Measurements from ENCODE around the gene UBE2J1.

The UBE2J1 gene

DNA sequence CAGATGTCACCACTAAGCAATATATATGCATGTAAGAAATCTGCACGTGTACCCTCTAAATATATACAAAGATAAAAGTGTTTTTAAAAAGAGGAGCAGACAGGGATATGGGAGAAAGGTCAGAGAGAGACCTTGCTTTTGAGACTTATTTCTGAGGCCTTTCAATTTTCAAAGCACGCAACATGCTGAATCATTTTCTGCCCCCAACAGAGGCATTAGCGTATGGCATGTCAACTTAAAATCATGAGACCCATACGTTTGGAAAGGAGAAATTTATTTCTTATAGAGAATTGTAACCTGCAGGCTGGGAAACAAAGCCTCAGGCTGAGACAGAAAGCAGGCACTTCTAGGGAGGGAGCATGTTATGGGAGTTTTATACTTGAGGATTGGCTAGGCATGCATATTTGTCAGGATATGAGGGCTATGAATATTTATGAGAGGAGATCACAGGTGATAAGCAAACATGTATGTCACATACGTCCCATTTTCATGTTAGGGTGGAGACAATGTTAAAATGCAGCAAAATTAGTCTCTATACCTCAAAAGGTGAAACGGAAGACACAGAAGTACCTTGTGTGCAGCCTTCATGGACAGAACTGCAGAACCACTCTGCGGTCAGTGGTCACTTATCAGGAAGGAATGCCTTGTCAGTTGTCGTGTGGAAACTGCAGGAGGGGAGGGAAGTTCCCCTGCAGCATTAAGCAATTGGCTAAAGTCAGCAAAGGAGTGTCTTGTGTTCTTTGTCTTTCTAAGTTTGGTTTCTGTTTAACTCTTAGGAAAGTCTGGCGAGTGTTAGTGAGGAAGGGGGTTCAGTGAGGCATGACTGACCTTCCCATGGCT lies 31.2 kb downstream of the UBE2J1 start:
- CTCF ChIA-PET, result no interaction called here
- POLR2A ChIA-PET, result no interaction called here
- DNase-seq (ENCODE audit: extremely low spot score), result no peak

DNA sequence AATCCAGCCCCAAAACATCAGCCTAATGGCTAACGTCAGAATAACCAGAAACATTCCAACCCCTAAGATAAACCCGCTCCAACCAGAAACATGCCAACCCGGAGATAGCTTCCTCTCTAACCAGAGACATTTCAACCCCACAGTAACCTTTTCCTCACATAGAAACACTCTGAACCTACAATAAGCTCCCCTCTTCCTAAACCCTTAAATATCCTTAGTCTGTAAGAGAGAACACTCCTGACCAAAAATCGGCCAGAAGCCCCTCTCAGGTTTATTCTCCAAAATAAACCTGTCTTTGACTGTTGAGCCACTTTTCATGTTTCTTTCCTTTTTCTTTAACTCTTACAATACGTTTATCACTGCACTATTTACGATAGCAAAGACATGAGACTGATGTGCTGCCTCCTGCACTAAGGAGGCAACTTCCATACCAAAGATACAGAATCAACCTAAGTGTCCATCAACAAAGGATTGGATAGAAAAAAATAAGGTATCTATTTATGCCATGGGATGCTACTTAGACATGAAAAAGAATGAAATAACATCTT lies 32.4 kb downstream of the UBE2J1 start:
- DNase-seq (ENCODE audit: extremely low spot score), result no peak
- CTCF ChIA-PET, result no interaction called here
- TF ChIP-seq TARDBP (IDR thresholded peaks at IDR 0.05) (no peak), NFRKB (IDR thresholded peaks at IDR 0.05) (no peak), ZNF384 (IDR thresholded peaks at IDR 0.05) (no peak), BHLHE40 (IDR thresholded peaks at IDR 0.05; ENCODE audit: borderline replicate concordance) (no peak), HDGF (IDR thresholded peaks at IDR 0.05; ENCODE audit: borderline replicate concordance) (no peak), CTBP1 (IDR thresholded peaks at IDR 0.05; ENCODE audit: borderline replicate concordance) (no peak), SUZ12 (IDR thresholded peaks at IDR 0.05) (no peak)
- POLR2A ChIA-PET, result no interaction called here

More for the DNA sequence above, 31.2 kb downstream of the UBE2J1 start:
- TF ChIP-seq CTBP1 (IDR thresholded peaks at IDR 0.05; ENCODE audit: borderline replicate concordance), result no peak
- no peak for TF ChIP-seq SUZ12 (IDR thresholded peaks at IDR 0.05)
- TF ChIP-seq NFRKB (IDR thresholded peaks at IDR 0.05), result no peak
- no peak for TF ChIP-seq HDGF (IDR thresholded peaks at IDR 0.05; ENCODE audit: borderline replicate concordance)
- TF ChIP-seq FOXM1 (IDR thresholded peaks at IDR 0.05; ENCODE audit: borderline replicate concordance), result no peak
- TF ChIP-seq ARNT (IDR thresholded peaks at IDR 0.05), result no peak
- TF ChIP-seq BHLHE40 (IDR thresholded peaks at IDR 0.05; ENCODE audit: borderline replicate concordance), result no peak
- TF ChIP-seq SP1 (IDR thresholded peaks at IDR 0.05), result no peak
- TF ChIP-seq FOXA1 (IDR thresholded peaks at IDR 0.05), result no peak
- TF ChIP-seq ELF4 (IDR thresholded peaks at IDR 0.05), result no peak
- no peak for TF ChIP-seq ZNF384 (IDR thresholded peaks at IDR 0.05)
- no peak for TF ChIP-seq L3MBTL2 (conservative IDR thresholded peaks at IDR 0.05)
- TF ChIP-seq LEF1 (IDR thresholded peaks at IDR 0.05; ENCODE audit: borderline replicate concordance), result no peak
- TF ChIP-seq FOXK2 (IDR thresholded peaks at IDR 0.05), result no peak
- no peak for TF ChIP-seq TARDBP (IDR thresholded peaks at IDR 0.05)
- TF ChIP-seq, protein P1, sequence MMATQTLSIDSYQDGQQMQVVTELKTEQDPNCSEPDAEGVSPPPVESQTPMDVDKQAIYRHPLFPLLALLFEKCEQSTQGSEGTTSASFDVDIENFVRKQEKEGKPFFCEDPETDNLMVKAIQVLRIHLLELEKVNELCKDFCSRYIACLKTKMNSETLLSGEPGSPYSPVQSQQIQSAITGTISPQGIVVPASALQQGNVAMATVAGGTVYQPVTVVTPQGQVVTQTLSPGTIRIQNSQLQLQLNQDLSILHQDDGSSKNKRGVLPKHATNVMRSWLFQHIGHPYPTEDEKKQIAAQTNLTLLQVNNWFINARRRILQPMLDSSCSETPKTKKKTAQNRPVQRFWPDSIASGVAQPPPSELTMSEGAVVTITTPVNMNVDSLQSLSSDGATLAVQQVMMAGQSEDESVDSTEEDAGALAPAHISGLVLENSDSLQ (IDR thresholded peaks at IDR 0.05), result no peak

DNA sequence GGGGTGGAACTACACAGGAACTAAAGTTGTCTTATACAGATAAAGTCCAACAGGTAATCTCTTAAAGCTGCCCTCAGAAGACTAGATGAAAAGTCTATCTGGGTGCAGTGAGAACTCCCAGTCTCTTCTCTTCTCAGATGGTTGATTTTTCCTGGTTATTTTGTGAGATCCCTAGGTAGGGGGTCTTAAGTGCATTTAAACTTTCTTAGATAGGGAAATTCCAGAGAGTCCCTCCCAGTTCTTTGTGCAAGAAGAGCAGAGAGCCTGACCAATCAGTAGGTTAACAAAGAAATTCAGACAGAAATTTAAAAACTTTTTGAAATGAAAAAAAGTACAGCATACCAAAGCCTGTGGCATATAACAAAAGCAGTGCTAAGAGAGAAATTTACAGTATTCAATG lies 35.5 kb downstream of the UBE2J1 start:
- no peak for DNase-seq (ENCODE audit: extremely low spot score)
- POLR2A ChIA-PET, result no interaction called here
- TF ChIP-seq HDGF (IDR thresholded peaks at IDR 0.05; ENCODE audit: borderline replicate concordance) (no peak), NFRKB (IDR thresholded peaks at IDR 0.05) (no peak), SP1 (IDR thresholded peaks at IDR 0.05) (no peak), CTBP1 (IDR thresholded peaks at IDR 0.05; ENCODE audit: borderline replicate concordance) (no peak), FOXA1 (IDR thresholded peaks at IDR 0.05) (no peak), FOXK2 (IDR thresholded peaks at IDR 0.05) (no peak)
- TF ChIP-seq, protein P1 (IDR thresholded peaks at IDR 0.05), result no peak
- CTCF ChIA-PET, result no interaction called here

DNA sequence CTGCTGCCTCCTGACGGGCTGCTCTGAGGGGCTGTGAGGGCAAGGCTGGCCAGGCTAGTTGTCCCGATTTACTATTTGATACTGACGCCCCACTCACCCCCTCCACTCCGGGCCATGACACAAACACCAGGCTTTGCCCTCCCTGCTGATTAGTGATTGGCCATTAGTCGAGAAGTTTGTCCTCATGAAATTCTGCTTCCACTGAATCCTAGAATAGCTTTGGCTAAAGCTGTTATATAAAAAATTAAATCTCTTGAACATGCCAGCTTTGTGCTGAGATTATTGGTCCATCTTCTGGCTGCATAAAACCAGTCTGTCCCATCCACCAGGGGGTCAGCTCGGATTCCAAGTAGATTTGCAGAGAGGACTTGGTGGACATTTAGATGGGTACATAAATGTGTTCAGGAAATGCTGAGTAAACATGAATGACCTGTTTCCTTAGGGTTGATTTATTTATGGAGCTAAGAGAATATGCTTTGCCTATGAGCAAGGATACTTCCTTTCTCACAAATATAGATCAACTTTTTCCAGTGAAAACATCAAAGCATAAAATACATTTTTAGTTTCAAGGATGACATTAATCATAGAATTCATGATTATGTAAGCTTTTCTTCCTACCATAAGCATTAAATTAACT lies 37.2 kb downstream of the UBE2J1 start, which contains the start of gene GABRR2:
Gene GABRR2 (minus strand): TSS at position 51 of the 637 bp plus-strand sequence. CDS start 134 bp downstream, outside the sequence.
- TF ChIP-seq, protein P1 (IDR thresholded peaks at IDR 0.05), result no peak
- TF ChIP-seq L3MBTL2 (conservative IDR thresholded peaks at IDR 0.05), result no peak
- TF ChIP-seq FOXA1 (IDR thresholded peaks at IDR 0.05), result no peak
- TF ChIP-seq SP1 (IDR thresholded peaks at IDR 0.05), result no peak
- no peak for TF ChIP-seq HDGF (IDR thresholded peaks at IDR 0.05; ENCODE audit: borderline replicate concordance)
- TF ChIP-seq FOXM1 (IDR thresholded peaks at IDR 0.05; ENCODE audit: borderline replicate concordance), result no peak
- no peak for TF ChIP-seq LEF1 (IDR thresholded peaks at IDR 0.05; ENCODE audit: borderline replicate concordance)
- TF ChIP-seq ARNT (IDR thresholded peaks at IDR 0.05), result no peak
- no peak for TF ChIP-seq ZNF384 (IDR thresholded peaks at IDR 0.05)
- no peak for TF ChIP-seq FOXK2 (IDR thresholded peaks at IDR 0.05)
- no peak for TF ChIP-seq TARDBP (IDR thresholded peaks at IDR 0.05)
- no peak for TF ChIP-seq BHLHE40 (IDR thresholded peaks at IDR 0.05; ENCODE audit: borderline replicate concordance)
- no peak for TF ChIP-seq SUZ12 (IDR thresholded peaks at IDR 0.05)
- no peak for TF ChIP-seq ELF4 (IDR thresholded peaks at IDR 0.05)
- TF ChIP-seq CTBP1 (IDR thresholded peaks at IDR 0.05; ENCODE audit: borderline replicate concordance), result no peak
- TF ChIP-seq NFRKB (IDR thresholded peaks at IDR 0.05), result no peak
- ChIA-PET CTCF (no interaction called here), POLR2A (no interaction called here)
- DNase-seq (ENCODE audit: extremely low spot score), result no peak

DNA sequence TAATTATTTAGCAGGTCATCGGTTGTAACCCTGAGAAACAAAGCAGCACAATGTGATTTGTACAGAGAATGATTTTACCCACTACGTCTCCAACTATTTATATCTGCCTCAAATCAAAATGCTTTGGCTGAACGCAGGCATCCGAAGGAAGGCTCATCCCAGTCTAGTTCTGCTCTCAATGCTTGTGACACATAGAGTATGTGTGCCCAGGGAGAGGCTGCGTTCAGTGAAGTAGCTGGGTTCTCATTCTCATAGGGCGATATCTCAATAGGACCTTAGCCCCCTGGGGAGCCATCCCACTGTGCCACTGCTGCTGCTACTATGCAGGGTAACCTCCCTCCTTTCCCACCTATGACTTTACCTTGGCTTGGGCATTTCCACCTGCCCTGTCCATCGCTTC lies 37.8 kb downstream of the UBE2J1 start:
- POLR2A ChIA-PET, result no interaction called here
- DNase-seq (ENCODE audit: extremely low spot score), result no peak
- CTCF ChIA-PET, result no interaction called here
- no peak for TF ChIP-seq CTBP1 (IDR thresholded peaks at IDR 0.05; ENCODE audit: borderline replicate concordance)
- TF ChIP-seq NFRKB (IDR thresholded peaks at IDR 0.05), result no peak
- TF ChIP-seq ELF4 (IDR thresholded peaks at IDR 0.05), result no peak
- TF ChIP-seq SUZ12 (IDR thresholded peaks at IDR 0.05), result no peak
- TF ChIP-seq TARDBP (IDR thresholded peaks at IDR 0.05), result no peak
- TF ChIP-seq LEF1 (IDR thresholded peaks at IDR 0.05; ENCODE audit: borderline replicate concordance), result no peak
- TF ChIP-seq BHLHE40 (IDR thresholded peaks at IDR 0.05; ENCODE audit: borderline replicate concordance), result no peak
- no peak for TF ChIP-seq FOXK2 (IDR thresholded peaks at IDR 0.05)
- TF ChIP-seq ZNF384 (IDR thresholded peaks at IDR 0.05), result no peak
- no peak for TF ChIP-seq HDGF (IDR thresholded peaks at IDR 0.05; ENCODE audit: borderline replicate concordance)
- no peak for TF ChIP-seq ARNT (IDR thresholded peaks at IDR 0.05)
- no peak for TF ChIP-seq FOXM1 (IDR thresholded peaks at IDR 0.05; ENCODE audit: borderline replicate concordance)
- no peak for TF ChIP-seq FOXA1 (IDR thresholded peaks at IDR 0.05)
- no peak for TF ChIP-seq L3MBTL2 (conservative IDR thresholded peaks at IDR 0.05)
- TF ChIP-seq SP1 (IDR thresholded peaks at IDR 0.05), result no peak
- TF ChIP-seq, protein P1 (IDR thresholded peaks at IDR 0.05), result no peak

Data from HEK293T (cell line).